ENCODE data around the gene WDR86.

Gene WDR86

GRCh38 chr7:151381348-151382078, 28.3 kb downstream of the WDR86 start:
- DNase-seq (ENCODE audit: extremely low spot score) = no peak
- ChIA-PET POLR2A (no interaction called here), CTCF (interaction anchor here (0.5 to 0.7 kb wide), 2 partner anchors 90 to 332 kb away, joined by 4 to 6 read pairs; no protein-coding TSS in a partner anchor)
- TF ChIP-seq PKNOX1 (IDR thresholded peaks at IDR 0.05) (no peak), ARNT (IDR thresholded peaks at IDR 0.05) (no peak), BHLHE40 (IDR thresholded peaks at IDR 0.05; ENCODE audit: borderline replicate concordance) (no peak), FOXM1 (IDR thresholded peaks at IDR 0.05; ENCODE audit: borderline replicate concordance) (no peak), ZNF384 (IDR thresholded peaks at IDR 0.05) (no peak), HDGF (IDR thresholded peaks at IDR 0.05; ENCODE audit: borderline replicate concordance) (no peak), FOXA1 (IDR thresholded peaks at IDR 0.05) (no peak), ELF4 (IDR thresholded peaks at IDR 0.05) (no peak), FOXK2 (IDR thresholded peaks at IDR 0.05) (no peak), SP1 (IDR thresholded peaks at IDR 0.05) (no peak), L3MBTL2 (conservative IDR thresholded peaks at IDR 0.05) (no peak), TARDBP (IDR thresholded peaks at IDR 0.05) (no peak), CTBP1 (IDR thresholded peaks at IDR 0.05; ENCODE audit: borderline replicate concordance) (no peak)

- no peak for TF ChIP-seq NFRKB (IDR thresholded peaks at IDR 0.05)
- TF ChIP-seq CTBP1 (IDR thresholded peaks at IDR 0.05; ENCODE audit: borderline replicate concordance) = no peak
- no peak for TF ChIP-seq BHLHE40 (IDR thresholded peaks at IDR 0.05; ENCODE audit: borderline replicate concordance)
- TF ChIP-seq LEF1 (IDR thresholded peaks at IDR 0.05; ENCODE audit: borderline replicate concordance) = no peak
- TF ChIP-seq HDGF (IDR thresholded peaks at IDR 0.05; ENCODE audit: borderline replicate concordance) = no peak
- ChIA-PET CTCF (interaction anchor here (0.5 to 0.7 kb wide), 2 partner anchors 90 to 332 kb away, joined by 4 to 6 read pairs; no protein-coding TSS in a partner anchor), POLR2A (no interaction called here)
- no peak for DNase-seq (ENCODE audit: extremely low spot score)
Measured at GRCh38 chr7:151381098-151381347, 28.8 kb downstream of the WDR86 start.

GRCh38 chr7:151380199-151381097, 29.4 kb downstream of the WDR86 start:
- DNase-seq (ENCODE audit: extremely low spot score) = no peak
- CTCF ChIA-PET = interaction anchor here (0.5 to 0.7 kb wide), 3 partner anchors 47 to 333 kb away, joined by 3 to 6 read pairs (median 4); no protein-coding TSS in a partner anchor
- POLR2A ChIA-PET = interaction anchor here (1.0 kb wide), 1 partner anchor 9 kb away, joined by 4 read pairs; no protein-coding TSS in a partner anchor
- TF ChIP-seq L3MBTL2 (conservative IDR thresholded peaks at IDR 0.05) = no peak
- TF ChIP-seq SP1 (IDR thresholded peaks at IDR 0.05) = no peak
- no peak for TF ChIP-seq CTBP1 (IDR thresholded peaks at IDR 0.05; ENCODE audit: borderline replicate concordance)
- no peak for TF ChIP-seq HDGF (IDR thresholded peaks at IDR 0.05; ENCODE audit: borderline replicate concordance)
- no peak for TF ChIP-seq FOXA1 (IDR thresholded peaks at IDR 0.05)
- no peak for TF ChIP-seq BHLHE40 (IDR thresholded peaks at IDR 0.05; ENCODE audit: borderline replicate concordance)
- no peak for TF ChIP-seq FOXK2 (IDR thresholded peaks at IDR 0.05)
- TF ChIP-seq SUZ12 (IDR thresholded peaks at IDR 0.05) = no peak
- TF ChIP-seq ZNF384 (IDR thresholded peaks at IDR 0.05) = no peak
- no peak for TF ChIP-seq PKNOX1 (IDR thresholded peaks at IDR 0.05)
- no peak for TF ChIP-seq ELF4 (IDR thresholded peaks at IDR 0.05)
- TF ChIP-seq TARDBP (IDR thresholded peaks at IDR 0.05) = no peak
- no peak for TF ChIP-seq LEF1 (IDR thresholded peaks at IDR 0.05; ENCODE audit: borderline replicate concordance)
- TF ChIP-seq FOXM1 (IDR thresholded peaks at IDR 0.05; ENCODE audit: borderline replicate concordance) = no peak
- no peak for TF ChIP-seq ARNT (IDR thresholded peaks at IDR 0.05)

- TF ChIP-seq FOXA1 (IDR thresholded peaks at IDR 0.05) = no peak
- TF ChIP-seq NFRKB (IDR thresholded peaks at IDR 0.05) = no peak
- TF ChIP-seq BHLHE40 (IDR thresholded peaks at IDR 0.05; ENCODE audit: borderline replicate concordance) = no peak
- ChIA-PET POLR2A (interaction anchor here (1.0 kb wide), 1 partner anchor 8 kb away, joined by 4 read pairs; no protein-coding TSS in a partner anchor), CTCF (no interaction called here)
- DNase-seq (ENCODE audit: extremely low spot score) = no peak
Measured at GRCh38 chr7:151379534-151380198, 30.2 kb downstream of the WDR86 start.

- CTCF ChIA-PET = no interaction called here
- TF ChIP-seq TARDBP (IDR thresholded peaks at IDR 0.05) = no peak
- no peak for TF ChIP-seq LEF1 (IDR thresholded peaks at IDR 0.05; ENCODE audit: borderline replicate concordance)
- no peak for TF ChIP-seq CTBP1 (IDR thresholded peaks at IDR 0.05; ENCODE audit: borderline replicate concordance)
- TF ChIP-seq HDGF (IDR thresholded peaks at IDR 0.05; ENCODE audit: borderline replicate concordance) = no peak
- TF ChIP-seq SP1 (IDR thresholded peaks at IDR 0.05) = no peak
- TF ChIP-seq ARNT (IDR thresholded peaks at IDR 0.05) = no peak
- TF ChIP-seq FOXA1 (IDR thresholded peaks at IDR 0.05) = no peak
- TF ChIP-seq ZNF384 (IDR thresholded peaks at IDR 0.05) = no peak
- no peak for TF ChIP-seq PKNOX1 (IDR thresholded peaks at IDR 0.05)
- TF ChIP-seq L3MBTL2 (conservative IDR thresholded peaks at IDR 0.05) = no peak
- TF ChIP-seq FOXK2 (IDR thresholded peaks at IDR 0.05) = no peak
- no peak for TF ChIP-seq ELF4 (IDR thresholded peaks at IDR 0.05)
- no peak for TF ChIP-seq BHLHE40 (IDR thresholded peaks at IDR 0.05; ENCODE audit: borderline replicate concordance)
- TF ChIP-seq FOXM1 (IDR thresholded peaks at IDR 0.05; ENCODE audit: borderline replicate concordance) = no peak
- TF ChIP-seq SUZ12 (IDR thresholded peaks at IDR 0.05) = no peak
Measured at GRCh38 chr7:151379193-151379520, 30.7 kb downstream of the WDR86 start.

More at GRCh38 chr7:151379193-151379520, 30.7 kb downstream of the WDR86 start:
- no peak for DNase-seq (ENCODE audit: extremely low spot score)
- POLR2A ChIA-PET = no interaction called here

All from HEK293T (cell line).